Psoas muscle (tissue), 8 donors: ENCODE data around the gene BMP8A. TPM values are rescaled to one million over a fixed set of nuclear protein-coding genes. Genes with fewer than 3 reads are reported as not detected.

Experiments
- ATAC-seq, 4 donors: fragments of 200-7000 bp; cut with Tn5 transposase; one replicate each; pipeline ENCODE4 v1.9.1; 2020; ENCODE audit warnings: moderate library complexity in 3 of 4, mild to moderate bottlenecking in 2 of 4
- DNase-seq, 2 donors: peaks; one replicate each; pipeline ENCODE4 v3.0.0-alpha.2; 2020
- H3K27ac ChIP-seq: fragments of 200-600 bp; one replicate; pipeline ENCODE4 v1.8.0; 2022
- H3K27me3 ChIP-seq, 3 donors: fragments of 200-600 bp in 1 of 3; one replicate each; pipeline versions ENCODE4 v1.6.1 to v1.8.0; 2013 to 2022; ENCODE audit warnings: low read length in 2 of 3, mild to moderate bottlenecking in 2 of 3, moderate library complexity in 1 of 3; ENCODE audit not compliant: insufficient read depth in 3 of 3
- H3K36me3 ChIP-seq, 2 donors: fragments of 200-600 bp in 1 of 2; one replicate each; pipeline versions ENCODE4 v1.6.1 to v1.8.0; 2013 to 2022; ENCODE audit warnings: low read depth in 1 of 2, mild to moderate bottlenecking in 1 of 2, moderate library complexity in 1 of 2; ENCODE audit not compliant: insufficient read depth in 1 of 2
- H3K4me1 ChIP-seq: fragments of 200-600 bp; one replicate; pipeline ENCODE4 v1.8.0; 2022
- H3K4me3 ChIP-seq: fragments of 200-600 bp; one replicate; pipeline ENCODE4 v1.8.0; 2022; ENCODE audit warnings: mild to moderate bottlenecking
- H3K9me3 ChIP-seq: fragments of 200-600 bp; one replicate; pipeline ENCODE4 v1.8.0; 2022
- WGBS, 3 donors: extraction: QIAGEN DNeasy Blood & Tissue Kit; methylation state at CpG; one replicate each; pipeline versions ENCODE4 v1.1.6 to v1.1.7; 2013; 5-methylcytosine and 5-hydroxymethylcytosine counted together
- intact Hi-C, 2 donors: fragments of 100-400 bp; cut with DNase I; formaldehyde crosslinking; loops; one replicate each; pipeline versions ENCODE4 v1.11.0 to v1.14.2; 2022
- polyA plus RNA-seq, 3 donors: library from polyadenylated mRNA; stranded (reverse); fragments of 200-250 nt; gene quantifications; one replicate each; pipeline ENCODE4 v1.2.3, GENCODE V29; 2013
- total RNA-seq, 4 donors: library from RNA; stranded (reverse); fragmentation: NEBNext Ultra II Directional in 2 of 4; extraction: Animal tissue kit (Norgen Biotek cat#: 25700) in 2 of 4; gene quantifications; one replicate each; pipeline versions ENCODE4 v1.2.1 to v1.2.4, GENCODE V29; 2021 to 2023
- TF ChIP-seq, protein P1 (sequence below): fragments of 200-600 bp; IDR thresholded peaks from one replicate; pipeline ENCODE4 v1.8.0; 2022; ENCODE audit warnings: antibody characterized with exemption
- donor health status: healthy with polysubstance abuse.
- donor health status: DM: no; HTN: no; CAD: no; lungs with moderate emphysema.
- donor health status: Bipolar disorder and iron deficiency.
- donor health status: healthy.
- donor health status: DM: yes; HTN: yes; CAD: no.
- donor health status: DM: no; HTN: no; CAD: no.
- donor health status: DM: no; HTN: no; CAD: no.
- donor health status: DM: yes; HTN: yes; CAD: no.

BMP8A gene
- total and polyA plus RNA-seq, 7 donors, result 0.04 TPM; not detected in 6

DNA sequence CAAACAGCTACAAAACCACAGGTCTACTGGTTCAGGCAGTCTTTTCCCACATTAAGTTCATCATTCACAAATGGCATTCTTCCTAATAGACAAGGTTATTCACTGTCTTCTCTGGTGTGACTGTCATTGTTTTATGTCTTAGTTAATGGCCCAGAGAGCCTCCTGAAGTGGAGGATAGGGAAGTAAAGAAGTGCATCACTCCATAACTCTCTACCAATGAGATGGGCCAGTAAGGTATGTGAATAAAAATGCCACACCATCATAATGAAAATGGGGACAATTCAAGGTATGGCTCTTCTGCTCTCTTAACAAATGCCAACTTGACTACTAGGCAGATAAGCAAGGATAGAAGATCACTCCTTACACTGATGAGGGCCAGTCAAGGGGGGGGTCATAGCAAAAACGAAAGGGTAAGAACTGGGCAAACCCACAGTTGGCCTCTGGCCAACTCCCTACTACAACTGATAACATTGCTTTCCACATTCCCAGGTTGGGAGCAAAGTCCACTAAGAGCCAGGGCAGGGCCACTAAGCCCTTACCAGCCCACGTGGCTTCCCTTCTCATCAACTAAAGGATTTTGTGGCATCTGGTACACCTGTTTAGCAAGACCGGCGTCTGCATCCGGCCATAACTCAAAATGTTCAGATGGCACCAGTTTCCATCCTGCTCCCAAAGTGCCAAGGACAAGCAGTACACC is 75.2 kb downstream of the BMP8A start:
- ATAC-seq (peak in 2 of 4 donors; percentile 6 to 24), DNase-seq (no peak)
- WGBS, 3 donors, result 39 to 71% (median 43%) methylated on average over 5 of the region's 5 CpGs
- intact Hi-C loops, result no loop called here
- H3K36me3 ChIP-seq, result peaks cover 50 to 100% of the 10 kb centered on the region in 2 donors
- TF ChIP-seq, protein P1, sequence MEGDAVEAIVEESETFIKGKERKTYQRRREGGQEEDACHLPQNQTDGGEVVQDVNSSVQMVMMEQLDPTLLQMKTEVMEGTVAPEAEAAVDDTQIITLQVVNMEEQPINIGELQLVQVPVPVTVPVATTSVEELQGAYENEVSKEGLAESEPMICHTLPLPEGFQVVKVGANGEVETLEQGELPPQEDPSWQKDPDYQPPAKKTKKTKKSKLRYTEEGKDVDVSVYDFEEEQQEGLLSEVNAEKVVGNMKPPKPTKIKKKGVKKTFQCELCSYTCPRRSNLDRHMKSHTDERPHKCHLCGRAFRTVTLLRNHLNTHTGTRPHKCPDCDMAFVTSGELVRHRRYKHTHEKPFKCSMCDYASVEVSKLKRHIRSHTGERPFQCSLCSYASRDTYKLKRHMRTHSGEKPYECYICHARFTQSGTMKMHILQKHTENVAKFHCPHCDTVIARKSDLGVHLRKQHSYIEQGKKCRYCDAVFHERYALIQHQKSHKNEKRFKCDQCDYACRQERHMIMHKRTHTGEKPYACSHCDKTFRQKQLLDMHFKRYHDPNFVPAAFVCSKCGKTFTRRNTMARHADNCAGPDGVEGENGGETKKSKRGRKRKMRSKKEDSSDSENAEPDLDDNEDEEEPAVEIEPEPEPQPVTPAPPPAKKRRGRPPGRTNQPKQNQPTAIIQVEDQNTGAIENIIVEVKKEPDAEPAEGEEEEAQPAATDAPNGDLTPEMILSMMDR, result no peak
- peaks cover 8% of the 10 kb centered on the region for H3K4me1 ChIP-seq
- no peaks in the 10 kb centered on the region for H3K27me3 ChIP-seq
- no peaks in the 10 kb centered on the region for H3K9me3 ChIP-seq
- no peak overlapping the region for H3K4me3 ChIP-seq
- H3K27ac ChIP-seq, result no peak overlapping the region

DNA sequence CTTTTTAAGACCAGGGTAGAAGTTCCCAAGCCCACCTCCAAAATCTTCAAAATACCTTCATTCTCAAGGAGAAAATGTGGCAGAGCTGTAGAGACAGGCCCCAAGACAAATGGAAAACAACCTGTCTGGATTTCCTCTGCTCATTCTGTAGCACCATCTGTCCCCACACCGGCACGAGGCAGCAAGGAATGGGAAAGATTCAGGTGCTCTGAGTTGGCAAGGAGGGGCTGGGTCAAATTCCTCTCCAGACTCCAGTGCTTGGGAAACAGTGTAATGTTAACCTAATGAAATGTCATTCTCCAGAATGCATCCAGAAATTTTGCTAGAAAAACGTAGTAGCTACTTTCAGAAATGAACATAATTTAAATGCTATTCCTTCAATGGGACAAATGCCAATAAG is 75.9 kb downstream of the BMP8A start:
- H3K36me3 ChIP-seq, result peaks cover 49 to 100% of the 10 kb centered on the region in 2 donors
- DNase-seq (no peak), ATAC-seq (no peak)
- H3K27ac ChIP-seq, result no peak overlapping the region
- intact Hi-C loops, result no loop called here
- 19 to 64% (median 31%) methylated on average over 3 of the region's 3 CpGs for WGBS, 3 donors
- H3K27me3 ChIP-seq, result no peaks in the 10 kb centered on the region
- TF ChIP-seq, protein P1, result no peak
- no peaks in the 10 kb centered on the region for H3K9me3 ChIP-seq
- peaks cover 10% of the 10 kb centered on the region for H3K4me1 ChIP-seq
- no peak overlapping the region for H3K4me3 ChIP-seq

DNA sequence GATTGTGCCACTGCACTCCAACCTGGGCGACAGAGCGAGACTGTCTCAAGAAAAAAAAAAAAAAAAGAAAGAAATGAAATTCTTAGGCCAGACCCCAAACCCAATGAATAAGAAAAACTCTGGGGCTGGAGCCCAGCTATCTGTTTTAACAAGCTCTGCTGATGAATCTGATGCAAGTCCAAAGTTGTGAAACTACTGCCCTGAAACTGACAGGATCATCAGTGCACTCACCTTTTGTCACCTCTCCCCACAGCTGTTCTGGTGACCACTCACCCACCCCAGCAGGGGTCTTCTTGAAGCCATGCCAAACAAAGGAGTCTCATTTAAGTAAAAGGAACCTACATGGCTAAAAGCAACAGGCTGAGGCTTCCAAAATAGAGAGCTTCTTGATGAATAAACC is 76.8 kb downstream of the BMP8A start:
- Histone ChIP-seq H3K9me3 (no peaks in the 10 kb centered on the region), H3K36me3 (peaks cover 48 to 97% of the 10 kb centered on the region in 2 donors), H3K27me3 (no peaks in the 10 kb centered on the region), H3K27ac (no peak overlapping the region), H3K4me3 (no peak overlapping the region), H3K4me1 (peaks cover 19% of the 10 kb centered on the region)
- intact Hi-C loops, result no loop called here
- DNase-seq (no peak), ATAC-seq (no peak)
- TF ChIP-seq, protein P1, result no peak
- WGBS, 3 donors, result 94 to 100% (median 98%) methylated on average over 2 of the region's 2 CpGs

DNA sequence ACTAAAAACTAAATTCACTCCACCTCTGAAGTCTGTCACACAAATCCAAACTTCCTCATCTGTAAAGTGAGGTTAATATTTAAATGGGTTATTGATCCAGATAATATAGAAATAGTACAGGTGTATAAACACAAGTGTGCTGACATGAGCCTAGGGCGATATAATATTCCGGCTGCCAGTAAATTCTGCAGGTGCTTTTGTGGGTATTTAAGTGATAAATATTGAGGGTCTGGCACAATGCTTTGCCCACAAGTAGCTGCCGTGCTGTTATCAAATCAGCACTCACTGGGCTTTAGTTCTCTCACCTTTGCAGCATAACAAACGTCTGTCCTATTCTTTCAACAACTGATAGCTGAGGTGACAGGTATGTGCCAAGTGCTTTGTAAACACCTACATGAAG is 77.6 kb downstream of the BMP8A start:
- Histone ChIP-seq H3K9me3 (no peaks in the 10 kb centered on the region), H3K27me3 (no peaks in the 10 kb centered on the region), H3K36me3 (peaks cover 42 to 95% of the 10 kb centered on the region in 2 donors), H3K27ac (no peak overlapping the region), H3K4me1 (peaks cover 27% of the 10 kb centered on the region), H3K4me3 (no peak overlapping the region)
- DNase-seq, result no peak
- TF ChIP-seq, protein P1, result no peak
- WGBS, 3 donors, result 74 to 79% (median 75%) methylated on average over 4 of the region's 4 CpGs
- no peak for ATAC-seq
- intact Hi-C loops, result no loop called here
